Measurements from ENCODE around the gene TMEM30A. TPM values are rescaled to one million over a fixed set of nuclear protein-coding genes. Genes with fewer than 3 reads are reported as not detected.

The TMEM30A gene
- total and polyA plus RNA-seq, 2 of the 13 experiments (the other 11 are each of a cell fraction or from before 2014, with no cell fraction given) = 17.6 to 54.4 TPM

- no TSS peak for BruUV-seq (replicated peaks)
- 40% methylated on average over 10 of the region's 10 CpGs for WGBS (ENCODE audit: low lambda C conversion rate)
- peak; percentile 94 for ATAC-seq
- in situ Hi-C loops (cut with HindIII; ENCODE audit: extremely low pct_ligation_motif_present, low pct_unique_long_range_greater_than_20kb) (no loop called here), intact Hi-C loops (cut with micrococcal nuclease; ENCODE audit: unreplicated experiment) (loop anchor here (2.0 kb wide), 1 partner anchor 20 kb away; no protein-coding TSS in a partner anchor)
- peak; percentile 58 for DNase-seq (ENCODE audit: low spot score)
- Histone ChIP-seq H3K4me3 (replicated peaks in 1 of 3; ENCODE audit: insufficient read depth in 1 of 3, low read depth in 2 of 3, low read length in 3 of 3) (no peak overlapping the region), H3K9me3 (ENCODE audit: low read length) (no peaks in the 10 kb centered on the region), H3K79me2 (ENCODE audit: insufficient read depth, low read length) (no peaks in the 10 kb centered on the region), H3K4me2 (ENCODE audit: low read depth, low read length) (no peak overlapping the region), H3K36me3 (replicated peaks in 1 of 2; ENCODE audit: control insufficient read depth in 1 of 2, insufficient read depth in 2 of 2, low read length in 2 of 2) (no peaks in the 10 kb centered on the region), H3K27me3 (ENCODE audit: control insufficient read depth in 1 of 2, insufficient read depth in 2 of 2, low read length in 2 of 2) (no peaks in the 10 kb centered on the region), H2AFZ (ENCODE audit: low read length) (no peak overlapping the region), H4K20me1 (ENCODE audit: insufficient read depth, low read length) (no peaks in the 10 kb centered on the region), H3K27ac (ENCODE audit: extremely low read length, insufficient read depth, low read length) (no peak overlapping the region), H3K4me1 (ENCODE audit: insufficient read depth, low read length) (no peaks in the 10 kb centered on the region), H3K9ac (ENCODE audit: insufficient read depth, low read depth, low read length) (no peak overlapping the region)
- ChIA-PET POLR2A (no interaction called here), CTCF (ENCODE audit: low intra/inter-chr PET ratio, low total read pairs) (interaction anchor here (0.6 kb wide), 1 partner anchor 1376 kb away, joined by 4 read pairs; no protein-coding TSS in a partner anchor)
- FAIRE-seq = peak; percentile 42
- TF ChIP-seq ZNF550 (CRISPR knock-in tag; IDR thresholded peaks at IDR 0.05; ENCODE audit: borderline replicate concordance) (no peak), TEF (CRISPR knock-in tag; IDR thresholded peaks at IDR 0.05) (peak; percentile 66), NR2F2 (IDR thresholded peaks at IDR 0.05; ENCODE audit: borderline replicate concordance, low read depth) (no peak), ZNF761 (CRISPR knock-in tag; conservative IDR thresholded peaks at IDR 0.05) (no peak), NONO (IDR thresholded peaks at IDR 0.05) (no peak), NONO (CRISPR knock-in tag; conservative IDR thresholded peaks at IDR 0.05) (no peak), SMC3 (IDR thresholded peaks at IDR 0.05; ENCODE audit: low read length) (peak; percentile 61), PRPF4 (IDR thresholded peaks at IDR 0.05; ENCODE audit: low read depth, low read length, poor library complexity, severe bottlenecking) (no peak), E2F5 (CRISPR knock-in tag; conservative IDR thresholded peaks at IDR 0.05) (no peak), ZNF414 (CRISPR knock-in tag; IDR thresholded peaks at IDR 0.05) (no peak), DMAP1 (CRISPR knock-in tag; IDR thresholded peaks at IDR 0.05) (no peak), CCDC6 (CRISPR knock-in tag; IDR thresholded peaks at IDR 0.05) (no peak), EED (CRISPR knock-in tag; IDR thresholded peaks at IDR 0.05) (no peak), MAFG (CRISPR knock-in tag; IDR thresholded peaks at IDR 0.05) (no peak), ARNT2 (CRISPR knock-in tag; IDR thresholded peaks at IDR 0.05; ENCODE audit: low read depth) (no peak), ZMYM4 (CRISPR knock-in tag; IDR thresholded peaks at IDR 0.05) (no peak), NFATC3 (CRISPR knock-in tag; IDR thresholded peaks at IDR 0.05) (no peak), JDP2 (CRISPR knock-in tag; IDR thresholded peaks at IDR 0.05; ENCODE audit: borderline replicate concordance) (no peak), SATB2 (CRISPR knock-in tag; IDR thresholded peaks at IDR 0.05) (no peak), MBD4 (IDR thresholded peaks at IDR 0.05; ENCODE audit: borderline replicate concordance, low read length) (no peak), HHEX (CRISPR knock-in tag; IDR thresholded peaks at IDR 0.05) (no peak), MLXIP (CRISPR knock-in tag; IDR thresholded peaks at IDR 0.05; ENCODE audit: borderline replicate concordance) (no peak)
Measured at GRCh38 chr6:75230484-75231325, 53.9 kb downstream of the TMEM30A start.

Measured in HepG2 (cell line).